ENCODE measurements around the gene TMEM238. TPM values are rescaled to one million over a fixed set of nuclear protein-coding genes. Genes with fewer than 3 reads are reported as not detected.

Gene TMEM238
- total RNA-seq, 4 donors from 2014 or later, result 1.5 to 1.7 (median 1.6) TPM; not detected in 1

DNA sequence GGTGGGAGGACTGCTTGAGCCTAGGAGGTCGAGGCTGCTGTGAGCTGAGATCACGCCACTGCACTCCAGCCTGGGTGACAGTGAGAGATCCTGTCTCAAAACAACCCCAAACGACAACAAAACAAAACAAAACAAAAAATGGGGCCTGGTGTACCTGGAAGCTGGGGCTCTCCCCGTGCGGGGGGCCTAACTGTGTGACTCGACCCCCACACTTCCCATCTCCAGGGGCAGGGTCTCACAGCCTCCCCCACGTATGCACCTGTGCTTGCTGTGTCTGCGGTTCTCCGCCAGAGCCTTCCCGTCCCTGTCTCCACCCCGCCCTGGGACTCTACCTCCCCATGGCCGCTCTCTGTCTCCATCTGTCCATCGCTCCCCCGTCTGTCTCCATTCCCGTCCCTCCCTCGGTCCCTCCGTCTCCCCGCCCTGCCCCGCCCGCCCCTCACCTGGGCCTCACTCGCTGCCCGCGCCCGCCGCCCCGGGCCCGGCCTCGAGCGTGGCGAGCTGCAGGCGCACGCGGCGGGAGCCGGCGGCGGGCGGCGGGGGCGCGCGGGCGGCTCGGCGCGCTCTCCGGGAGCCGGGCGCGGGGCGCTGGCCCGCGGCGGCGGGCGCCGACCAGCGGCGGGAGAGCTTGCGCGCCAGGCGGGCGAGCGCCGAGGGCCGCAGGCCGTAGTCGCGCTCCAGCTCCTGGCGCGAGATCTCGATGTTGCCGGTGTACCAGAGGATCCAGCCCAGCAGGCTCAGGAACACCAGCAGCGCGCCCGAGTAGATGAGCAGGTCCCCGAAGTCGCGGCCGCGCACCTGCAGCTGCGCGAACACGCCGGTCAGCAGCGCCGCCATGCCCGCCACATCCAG, 587 bp downstream of the TMEM238 start:
- DNase-seq (ENCODE audit: low spot score) (no peak), ATAC-seq (ENCODE audit: low FRiP score) (peak; percentile 39)

DNA sequence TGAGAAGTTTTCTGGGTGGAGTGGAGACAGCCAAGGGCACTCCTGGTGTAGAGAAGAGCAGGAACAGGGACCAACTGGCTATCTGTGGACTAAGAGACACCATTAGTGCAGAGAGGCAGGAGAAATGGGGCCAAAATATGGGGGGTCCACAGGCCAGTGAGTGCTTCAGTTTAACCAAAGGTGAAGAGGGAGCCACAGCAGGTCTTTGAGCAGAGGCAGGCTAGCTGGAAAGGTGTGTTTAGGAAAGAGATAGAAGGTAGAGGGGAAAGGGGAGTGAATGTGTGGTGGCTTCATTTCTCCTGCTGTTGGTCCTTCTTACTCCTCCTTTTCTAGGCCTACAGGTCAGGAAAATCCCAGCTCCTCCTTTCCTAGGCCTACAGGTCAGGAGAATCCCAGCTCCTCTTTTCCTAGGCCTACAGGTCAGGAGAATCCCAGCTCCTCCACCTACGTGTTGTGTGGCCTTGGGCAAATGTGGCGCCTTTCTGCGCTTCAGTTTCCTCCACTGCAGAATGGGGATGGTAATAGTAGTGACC, 1.5 kb downstream of the TMEM238 start:
- ATAC-seq (ENCODE audit: low FRiP score) (no peak), DNase-seq (ENCODE audit: low spot score) (no peak)
- TF ChIP-seq CTCF (IDR thresholded peaks at IDR 0.05), result no peak

More for the DNA sequence above, 587 bp downstream of the TMEM238 start:
- no peak for TF ChIP-seq CTCF (IDR thresholded peaks at IDR 0.05)

- no peak for TF ChIP-seq CTCF (IDR thresholded peaks at IDR 0.05)
- DNase-seq (ENCODE audit: low spot score) (no peak), ATAC-seq (ENCODE audit: low FRiP score) (no peak)
Measured at GRCh38 chr19:55382013-55382412, 2.1 kb downstream of the TMEM238 start.

GRCh38 chr19:55379174-55379573, 4.9 kb downstream of the TMEM238 start:
- TF ChIP-seq CTCF (IDR thresholded peaks at IDR 0.05), result no peak
- DNase-seq (ENCODE audit: low spot score) (no peak), ATAC-seq (ENCODE audit: low FRiP score) (no peak)

GRCh38 chr19:55377356-55378131, 6.5 kb downstream of the TMEM238 start:
- DNase-seq (ENCODE audit: low spot score) (no peak), ATAC-seq (ENCODE audit: low FRiP score) (no peak)
- TF ChIP-seq CTCF (IDR thresholded peaks at IDR 0.05), result no peak

GRCh38 chr19:55376241-55376933, 7.7 kb downstream of the TMEM238 start, which contains the start of gene TMEM190:
Gene TMEM190 (plus strand): TSS chr19:55376826. CDS start chr19:55376854, 28 bp downstream.
- no peak for TF ChIP-seq CTCF (IDR thresholded peaks at IDR 0.05)
- DNase-seq (ENCODE audit: low spot score) (no peak), ATAC-seq (ENCODE audit: low FRiP score) (no peak)
